Muscle layer of colon (tissue), 2 donors: ENCODE results near the gene ANXA8.
"Not testable (repeated sequence)": the region's sequence is repeated elsewhere in the genome, so short reads cannot be mapped to it uniquely, and the experiment has no call there.

Experiments used
- H3K27ac ChIP-seq: one replicate; pipeline ENCODE4 v1.7.0; 2013; ENCODE audit warnings: low read depth, mild to moderate bottlenecking, low read length, moderate library complexity
- H3K27me3 ChIP-seq, 2 donors: one replicate each; pipeline ENCODE4 v1.7.0; 2013; ENCODE audit warnings: low read length in 2 of 2, mild to moderate bottlenecking in 2 of 2; ENCODE audit not compliant: insufficient read depth in 2 of 2, control insufficient read depth in 1 of 2
- H3K36me3 ChIP-seq: one replicate; pipeline ENCODE4 v1.7.0; 2013; ENCODE audit warnings: mild to moderate bottlenecking, low read length; ENCODE audit not compliant: insufficient read depth
- H3K4me1 ChIP-seq: one replicate; pipeline ENCODE4 v1.7.0; 2013; ENCODE audit warnings: mild to moderate bottlenecking, low read length; ENCODE audit not compliant: insufficient read depth
- H3K4me3 ChIP-seq, 2 donors: one replicate each; pipeline ENCODE4 v1.7.0; 2013; ENCODE audit warnings: low read length in 2 of 2, low read depth in 1 of 2, mild to moderate bottlenecking in 1 of 2, moderate library complexity in 1 of 2
- H3K9ac ChIP-seq: one replicate; pipeline ENCODE4 v1.7.0; 2013; ENCODE audit warnings: low read length
- H3K9me3 ChIP-seq: one replicate; pipeline ENCODE4 v1.7.0; 2013; ENCODE audit warnings: mild to moderate bottlenecking, low read length
- donor health status: abdominal sarcoma.
- donor health status: Adenocarcinoma of cecum.

ANXA8 gene

GRCh38 chr10:47478114-47478513, 5.8 kb downstream of the ANXA8 start:
- not testable (repeated sequence) for H3K36me3 ChIP-seq

GRCh38 chr10:47477078-47477477, 6.8 kb downstream of the ANXA8 start:
- not testable (repeated sequence) for H3K36me3 ChIP-seq, H3K27ac ChIP-seq, H3K4me3 ChIP-seq, H3K27me3 ChIP-seq, H3K9me3 ChIP-seq, H3K9ac ChIP-seq, H3K4me1 ChIP-seq

More at GRCh38 chr10:47478114-47478513, 5.8 kb downstream of the ANXA8 start:
- not testable (repeated sequence) for H3K4me1 ChIP-seq, H3K9me3 ChIP-seq, H3K27me3 ChIP-seq, H3K9ac ChIP-seq, H3K27ac ChIP-seq, H3K4me3 ChIP-seq

- H3K27me3 ChIP-seq, H3K4me1 ChIP-seq, H3K27ac ChIP-seq, H3K36me3 ChIP-seq, H3K9ac ChIP-seq, H3K9me3 ChIP-seq, H3K4me3 ChIP-seq: not testable (repeated sequence)
Observed at GRCh38 chr10:47475101-47475500, 8.8 kb downstream of the ANXA8 start.

- not testable (repeated sequence) for H3K4me3 ChIP-seq, H3K9ac ChIP-seq, H3K27ac ChIP-seq, H3K27me3 ChIP-seq, H3K9me3 ChIP-seq, H3K4me1 ChIP-seq, H3K36me3 ChIP-seq
Observed at GRCh38 chr10:47473516-47473915, 10.4 kb downstream of the ANXA8 start.

GRCh38 chr10:47472647-47473046, 11.3 kb downstream of the ANXA8 start:
- H3K9me3 ChIP-seq, H3K4me3 ChIP-seq, H3K27me3 ChIP-seq, H3K36me3 ChIP-seq, H3K4me1 ChIP-seq, H3K27ac ChIP-seq, H3K9ac ChIP-seq: not testable (repeated sequence)

GRCh38 chr10:47472072-47472471, 11.8 kb downstream of the ANXA8 start:
- not testable (repeated sequence) for H3K36me3 ChIP-seq, H3K27me3 ChIP-seq, H3K4me1 ChIP-seq, H3K4me3 ChIP-seq, H3K27ac ChIP-seq, H3K9ac ChIP-seq, H3K9me3 ChIP-seq

- H3K4me1 ChIP-seq, H3K27me3 ChIP-seq, H3K9ac ChIP-seq, H3K36me3 ChIP-seq, H3K27ac ChIP-seq, H3K9me3 ChIP-seq, H3K4me3 ChIP-seq: not testable (repeated sequence)
Observed at GRCh38 chr10:47468731-47469528, 15.0 kb downstream of the ANXA8 start.

- H3K27ac ChIP-seq, H3K4me3 ChIP-seq, H3K9me3 ChIP-seq, H3K27me3 ChIP-seq, H3K4me1 ChIP-seq, H3K36me3 ChIP-seq, H3K9ac ChIP-seq: not testable (repeated sequence)
Observed at GRCh38 chr10:47467957-47468356, 16.0 kb downstream of the ANXA8 start.

- not testable (repeated sequence) for H3K9ac ChIP-seq, H3K36me3 ChIP-seq, H3K4me1 ChIP-seq, H3K27ac ChIP-seq, H3K4me3 ChIP-seq, H3K27me3 ChIP-seq, H3K9me3 ChIP-seq
Observed at GRCh38 chr10:47467458-47467857, 16.5 kb downstream of the ANXA8 start.

- not testable (repeated sequence) for H3K4me3 ChIP-seq, H3K27me3 ChIP-seq, H3K36me3 ChIP-seq, H3K27ac ChIP-seq, H3K4me1 ChIP-seq, H3K9me3 ChIP-seq, H3K9ac ChIP-seq
Observed at GRCh38 chr10:47465216-47465917, 18.5 kb downstream of the ANXA8 start.

- not testable (repeated sequence) for H3K4me3 ChIP-seq, H3K27me3 ChIP-seq, H3K9me3 ChIP-seq, H3K27ac ChIP-seq, H3K4me1 ChIP-seq, H3K9ac ChIP-seq, H3K36me3 ChIP-seq
Observed at GRCh38 chr10:47462577-47463358, 21.1 kb downstream of the ANXA8 start.
